Lower leg skin (tissue), 3 donors: ENCODE data around the gene ELFN1.

Experiments
- POLR2A ChIP-seq, 2 donors: fragments of 450-650 bp; IDR thresholded peaks; one replicate each; pipeline ENCODE4 v1.6.1; 2016 to 2017; ENCODE audit warnings: antibody characterized with exemption in 2 of 2, mild to moderate bottlenecking in 1 of 2, moderate library complexity in 1 of 2
- TF ChIP-seq, protein P1 (sequence below), 3 donors: fragments of 450-650 bp; IDR thresholded peaks; one replicate each; pipeline ENCODE4 v1.5.1; 2016; ENCODE audit warnings: antibody characterized with exemption in 3 of 3, mild to moderate bottlenecking in 3 of 3, moderate library complexity in 2 of 3

DNA sequence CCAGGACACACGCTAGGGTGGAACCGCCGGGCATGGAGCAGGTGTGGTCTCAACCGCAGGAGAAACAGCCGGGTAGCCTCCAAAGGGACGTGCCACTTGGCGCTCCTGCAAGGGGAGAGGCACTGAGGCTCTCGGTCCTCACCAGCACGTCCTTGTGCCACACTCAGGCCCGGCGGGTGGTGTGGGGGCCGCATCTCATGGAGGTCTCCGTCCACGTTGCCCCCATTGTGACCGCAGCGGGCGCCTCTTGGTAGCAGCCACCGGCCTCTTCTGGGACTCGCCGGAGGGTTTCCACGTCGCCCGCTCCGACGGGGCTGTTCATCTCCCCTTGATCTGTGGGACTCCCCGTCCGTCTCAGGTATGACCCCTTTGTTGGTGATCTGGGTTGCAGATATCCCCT, 49.2 kb upstream of the ELFN1 start:
- TF ChIP-seq, protein P1, sequence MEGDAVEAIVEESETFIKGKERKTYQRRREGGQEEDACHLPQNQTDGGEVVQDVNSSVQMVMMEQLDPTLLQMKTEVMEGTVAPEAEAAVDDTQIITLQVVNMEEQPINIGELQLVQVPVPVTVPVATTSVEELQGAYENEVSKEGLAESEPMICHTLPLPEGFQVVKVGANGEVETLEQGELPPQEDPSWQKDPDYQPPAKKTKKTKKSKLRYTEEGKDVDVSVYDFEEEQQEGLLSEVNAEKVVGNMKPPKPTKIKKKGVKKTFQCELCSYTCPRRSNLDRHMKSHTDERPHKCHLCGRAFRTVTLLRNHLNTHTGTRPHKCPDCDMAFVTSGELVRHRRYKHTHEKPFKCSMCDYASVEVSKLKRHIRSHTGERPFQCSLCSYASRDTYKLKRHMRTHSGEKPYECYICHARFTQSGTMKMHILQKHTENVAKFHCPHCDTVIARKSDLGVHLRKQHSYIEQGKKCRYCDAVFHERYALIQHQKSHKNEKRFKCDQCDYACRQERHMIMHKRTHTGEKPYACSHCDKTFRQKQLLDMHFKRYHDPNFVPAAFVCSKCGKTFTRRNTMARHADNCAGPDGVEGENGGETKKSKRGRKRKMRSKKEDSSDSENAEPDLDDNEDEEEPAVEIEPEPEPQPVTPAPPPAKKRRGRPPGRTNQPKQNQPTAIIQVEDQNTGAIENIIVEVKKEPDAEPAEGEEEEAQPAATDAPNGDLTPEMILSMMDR (IDR thresholded peaks at IDR 0.05), result no peak
- TF ChIP-seq POLR2A (IDR thresholded peaks at IDR 0.05), result no peak
